GM21786 (cell line): ENCODE measurements around the gene EXOC5.
A peak's percentile ranks its signal among the peaks of the same experiment; 100 is the strongest.
"Not testable (repeated sequence)": the region's sequence is repeated elsewhere in the genome, so short reads cannot be mapped to it uniquely, and the experiment has no call there.

Source experiments
- ATAC-seq: cut with Tn5 transposase; IDR thresholded peaks from one replicate; pipeline ENCODE4 v1.9.1; 2021; ENCODE audit not compliant: unreplicated experiment

Gene EXOC5

GRCh38 chr14:57258221-57258620, 10.5 kb downstream of the EXOC5 start:
- ATAC-seq: not testable (repeated sequence)

GRCh38 chr14:57254884-57255283, 13.8 kb downstream of the EXOC5 start:
- peak; percentile 69 for ATAC-seq

- ATAC-seq: no peak
Measured at GRCh38 chr14:57246933-57247657, 21.6 kb downstream of the EXOC5 start.

- no peak for ATAC-seq
Measured at GRCh38 chr14:57245941-57246340, 22.8 kb downstream of the EXOC5 start.

GRCh38 chr14:57244106-57244505, 24.6 kb downstream of the EXOC5 start:
- ATAC-seq: no peak

- no peak for ATAC-seq
Measured at GRCh38 chr14:57243320-57243719, 25.4 kb downstream of the EXOC5 start.

- ATAC-seq: not testable (repeated sequence)
Measured at GRCh38 chr14:57240115-57240514, 28.6 kb downstream of the EXOC5 start.

GRCh38 chr14:57232006-57232405, 36.7 kb downstream of the EXOC5 start:
- no peak for ATAC-seq

GRCh38 chr14:57228320-57228719, 40.4 kb downstream of the EXOC5 start:
- ATAC-seq: not testable (repeated sequence)

GRCh38 chr14:57227083-57227482, 41.6 kb downstream of the EXOC5 start:
- ATAC-seq: no peak

- ATAC-seq: no peak
Measured at GRCh38 chr14:57221931-57222330, 46.8 kb downstream of the EXOC5 start.

GRCh38 chr14:57212919-57213318, 55.8 kb downstream of the EXOC5 start:
- ATAC-seq: no peak

GRCh38 chr14:57209561-57209960, 59.1 kb downstream of the EXOC5 start:
- ATAC-seq: no peak

- no peak for ATAC-seq
Measured at GRCh38 chr14:57205938-57206337, 62.8 kb downstream of the EXOC5 start.

- not testable (repeated sequence) for ATAC-seq
Measured at GRCh38 chr14:57202672-57203071, 66.0 kb downstream of the EXOC5 start.

GRCh38 chr14:57199921-57200320, 68.8 kb downstream of the EXOC5 start:
- ATAC-seq: no peak

- ATAC-seq: no peak
Measured at GRCh38 chr14:57189070-57189469, 79.6 kb downstream of the EXOC5 start.

GRCh38 chr14:57182760-57183503, 85.8 kb downstream of the EXOC5 start:
- ATAC-seq: no peak

GRCh38 chr14:57179273-57179672, 89.4 kb downstream of the EXOC5 start:
- no peak for ATAC-seq

- no peak for ATAC-seq
Measured at GRCh38 chr14:57174466-57174865, 94.2 kb downstream of the EXOC5 start.

GRCh38 chr14:57171903-57172302, 96.8 kb downstream of the EXOC5 start:
- no peak for ATAC-seq

GRCh38 chr14:57171363-57171762, 97.3 kb downstream of the EXOC5 start:
- no peak for ATAC-seq
